Stimulated activated CD4-positive, alpha-beta T cell treated with anti-CD3 and anti-CD28 coated beads, Interleukin-1b, Interleukin-23, amount 100 ng/mL, for 24 hours (primary cell): Measurements from ENCODE around the gene PKD1L1.
"Not testable (repeated sequence)": the region's sequence is repeated elsewhere in the genome, so short reads cannot be mapped to it uniquely, and the experiment has no call there.

Source experiments
- DNase-seq, 4 experiments: peaks; one replicate each; pipeline ENCODE4 v3.0.0-alpha.2; 2020; ENCODE audit warnings: low read depth in 4 of 4, low spot score in 1 of 4

Gene PKD1L1

DNA sequence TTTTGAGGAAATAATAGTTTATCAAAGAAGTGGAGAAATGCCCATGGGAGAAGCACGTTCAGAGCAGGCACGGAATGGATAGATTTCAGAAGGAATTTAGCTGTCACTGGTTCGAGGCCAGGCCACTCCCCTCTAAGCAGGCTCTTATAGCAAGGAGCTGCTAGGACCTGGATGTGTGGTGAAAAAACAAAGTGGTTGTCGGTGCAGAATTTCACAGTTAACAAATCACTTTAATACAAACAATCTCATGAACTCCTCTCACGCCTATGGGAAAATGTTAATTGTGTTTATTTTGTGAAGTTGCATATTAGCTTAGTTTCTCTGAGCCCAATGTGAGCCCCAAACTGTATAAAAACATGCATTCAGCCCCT lies 176.3 kb downstream of the PKD1L1 start:
- DNase-seq, result no peak

DNA sequence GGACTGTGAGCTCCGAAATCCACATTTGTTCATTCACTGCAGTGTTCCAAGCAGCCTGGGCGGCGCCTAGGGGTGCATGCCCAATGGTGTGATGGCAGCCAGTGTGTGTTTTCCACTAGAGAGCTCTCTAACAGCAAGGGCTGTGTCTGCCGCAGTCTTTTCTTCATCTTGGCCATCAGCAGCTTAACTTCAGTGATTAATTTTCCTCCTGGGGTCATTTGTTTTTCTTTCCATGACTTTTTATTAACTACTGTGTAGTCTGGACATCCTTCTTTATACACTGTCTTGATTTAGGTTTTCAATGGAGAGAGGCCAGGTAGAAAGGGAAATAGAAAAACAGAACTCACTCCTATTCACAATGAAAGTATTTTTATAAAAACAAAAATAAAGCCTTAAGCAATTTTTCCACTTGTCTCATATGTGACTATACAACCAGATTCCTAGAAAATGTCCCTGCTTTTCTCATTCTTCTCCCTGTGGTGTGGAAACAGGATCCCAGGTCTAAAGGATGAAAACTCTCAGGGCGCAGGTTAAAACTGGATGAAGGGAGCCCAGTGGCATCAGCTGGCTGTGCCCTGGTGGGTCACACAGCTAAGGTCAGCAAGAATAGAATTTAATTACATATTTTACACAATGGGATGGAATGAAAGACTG lies 176.8 kb downstream of the PKD1L1 start:
- DNase-seq, result no peak

DNA sequence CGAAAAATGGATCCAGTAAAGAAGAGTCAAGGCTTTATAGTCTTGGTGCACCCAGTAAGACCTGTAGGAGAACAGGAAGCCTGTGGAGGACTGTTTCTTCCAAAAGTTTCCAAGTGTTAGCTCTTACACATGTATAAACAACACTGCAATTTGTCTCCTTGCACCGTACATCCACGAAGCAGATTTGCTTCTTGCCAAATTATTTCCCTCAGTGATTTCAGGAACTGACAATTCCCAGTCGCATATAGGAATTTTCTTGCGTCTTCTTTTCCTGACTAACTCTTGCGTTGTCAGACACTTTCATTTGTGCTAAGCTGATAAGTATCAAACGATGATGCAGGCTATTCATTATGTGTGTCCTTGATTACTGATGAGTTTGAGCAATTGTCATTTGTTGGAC lies 182.1 kb downstream of the PKD1L1 start:
- no peak for DNase-seq

DNA sequence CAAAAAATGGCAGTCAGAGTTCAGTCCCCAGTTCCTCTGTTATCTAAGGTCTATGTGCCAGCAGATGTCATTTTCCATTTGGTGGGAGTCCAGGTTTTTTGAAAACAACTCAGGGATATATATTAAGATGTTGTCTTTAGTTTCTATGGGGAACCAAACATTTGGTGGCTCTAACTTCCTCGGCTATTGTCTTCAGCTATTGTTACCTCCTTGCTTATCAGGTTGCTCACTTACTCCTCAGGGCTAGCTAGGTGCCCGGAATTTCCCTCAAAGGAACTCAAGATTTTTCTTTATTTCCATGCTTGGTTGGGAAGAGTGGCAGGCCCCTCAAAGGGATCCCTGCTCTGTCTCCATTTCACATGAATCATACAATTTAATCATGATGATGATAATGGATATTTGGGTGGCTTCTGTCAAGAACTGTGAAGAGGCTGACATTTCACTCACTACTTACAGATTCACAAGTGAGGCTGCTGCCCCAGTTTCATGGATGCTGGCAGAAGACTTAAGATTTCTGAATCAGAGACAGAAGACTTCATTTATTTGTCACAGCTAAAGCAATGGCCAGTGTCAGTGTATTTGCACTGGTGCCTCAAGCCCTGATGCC lies 182.8 kb downstream of the PKD1L1 start:
- DNase-seq, result no peak

DNA sequence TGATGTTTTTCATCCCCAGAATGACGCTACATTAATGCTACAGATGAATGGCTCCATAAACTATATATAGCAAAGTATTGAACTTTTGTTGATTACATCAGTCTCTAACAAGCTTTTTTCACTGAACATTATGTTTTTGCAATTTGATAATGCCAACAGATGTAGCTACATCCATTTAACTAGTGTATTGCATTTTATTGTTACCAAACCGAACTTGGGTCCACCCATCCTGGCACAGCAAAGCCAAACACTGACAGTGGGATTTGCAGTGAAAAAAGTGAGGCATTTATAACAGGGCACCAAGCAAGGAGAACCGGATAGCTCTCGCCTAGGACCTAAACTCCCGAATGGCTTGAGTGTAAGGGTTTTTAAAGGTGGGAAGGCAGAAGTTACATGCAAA lies 183.5 kb downstream of the PKD1L1 start:
- DNase-seq, result no peak

DNA sequence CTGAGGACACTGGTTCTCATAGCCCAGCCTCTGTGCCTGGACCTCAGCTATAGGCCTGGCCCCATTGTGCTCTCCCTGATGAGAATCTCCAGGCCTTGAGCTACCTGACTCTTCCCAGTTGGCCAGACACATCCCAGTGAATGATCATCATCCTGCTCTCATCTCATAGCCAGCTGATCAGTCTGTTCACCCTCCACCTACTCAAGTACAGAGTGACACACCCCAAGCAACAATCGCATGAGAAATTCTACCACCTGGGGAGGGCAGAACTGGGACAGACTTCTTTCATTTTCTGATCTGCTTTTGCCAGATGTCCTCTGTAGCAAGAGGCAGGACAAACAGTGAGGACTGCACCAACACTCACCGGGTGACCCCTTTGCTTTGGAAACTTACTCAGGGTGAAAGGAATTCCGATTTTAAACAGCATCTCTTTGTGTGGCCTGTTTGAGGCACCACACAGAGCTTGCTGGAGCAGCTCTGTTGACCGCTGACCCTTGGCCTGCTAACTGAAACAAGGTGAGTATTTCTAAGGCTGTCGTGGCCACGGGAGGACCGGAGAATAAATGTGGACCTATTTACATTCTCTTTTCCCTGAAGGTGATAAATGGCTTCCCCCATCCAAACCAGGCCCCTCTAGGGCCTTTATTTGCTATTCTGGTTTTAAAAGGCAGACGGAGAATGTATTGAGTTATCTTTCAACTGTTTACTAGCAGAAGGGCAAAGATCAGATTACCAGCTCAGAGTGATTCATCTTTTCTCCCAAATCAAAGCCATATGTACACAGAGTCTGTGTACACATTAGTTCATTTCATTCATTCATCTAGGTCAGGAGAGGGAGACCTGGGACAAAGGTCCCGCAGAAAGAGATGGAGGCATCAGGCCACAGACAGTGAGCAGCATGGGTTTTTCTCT lies 184.9 kb downstream of the PKD1L1 start:
- DNase-seq, result no peak

DNA sequence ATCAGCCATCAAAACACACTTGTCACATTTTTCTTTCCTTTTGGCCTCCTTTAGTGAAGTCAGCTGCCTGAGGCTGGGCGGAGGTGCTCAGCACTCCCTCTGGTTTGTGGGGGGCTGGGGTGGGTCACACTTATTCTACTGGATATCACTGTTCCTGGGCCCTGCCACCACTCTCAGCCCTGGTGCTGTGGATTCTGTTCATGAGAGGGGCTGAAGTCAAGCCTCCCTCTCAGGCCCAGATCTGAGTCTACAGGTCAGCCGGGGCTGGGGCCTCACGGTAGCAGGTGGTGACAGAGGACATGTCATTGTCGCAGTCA lies 185.6 kb downstream of the PKD1L1 start:
- DNase-seq, result no peak

DNA sequence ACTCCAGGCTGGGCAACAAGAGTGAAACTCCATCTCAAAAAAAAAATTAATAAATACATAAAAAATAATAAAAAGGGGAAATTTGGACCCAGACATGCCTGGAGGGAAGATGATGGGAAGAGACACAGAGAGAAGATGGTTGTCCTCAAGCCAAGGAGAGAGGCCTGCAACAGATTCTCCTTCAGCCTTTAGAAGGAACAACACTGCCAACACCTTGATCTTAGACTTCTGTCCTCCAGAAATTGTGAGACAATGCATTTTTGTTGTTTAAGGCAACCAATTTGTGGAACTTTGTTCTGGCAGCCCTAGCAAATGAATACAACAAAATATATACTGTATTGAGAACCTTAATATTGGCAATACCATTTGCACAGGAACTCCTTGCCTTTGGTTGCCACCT lies 186.1 kb downstream of the PKD1L1 start:
- no peak for DNase-seq

DNA sequence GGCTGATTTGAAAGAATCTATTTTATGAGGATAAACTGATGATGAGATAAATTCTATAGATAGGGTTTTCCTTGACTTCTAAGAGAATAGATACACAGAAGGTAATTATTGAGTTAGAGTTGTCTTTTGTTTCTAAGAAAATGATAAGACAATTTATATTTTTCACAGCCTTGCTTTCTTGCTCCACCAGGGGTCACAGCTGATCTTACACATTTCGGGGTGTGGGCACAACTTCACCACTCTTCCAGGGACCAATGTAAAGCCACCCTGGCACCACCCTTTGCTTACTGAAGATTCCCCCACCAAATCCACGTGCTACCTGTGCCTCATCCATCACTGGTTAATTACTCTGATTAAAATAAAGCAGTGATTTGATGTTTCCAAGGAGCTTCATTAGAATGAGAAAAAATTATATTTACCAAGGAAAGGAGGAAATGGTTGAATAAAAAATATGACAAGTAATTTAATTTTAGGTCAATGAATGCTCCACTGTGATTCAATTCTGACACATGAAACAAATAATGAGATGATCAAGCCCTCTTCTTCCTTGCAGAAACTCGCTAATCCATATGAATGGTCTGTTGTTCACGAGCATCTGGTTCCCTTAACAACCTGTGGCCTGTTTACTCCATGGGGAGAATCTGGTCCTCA lies 189.1 kb downstream of the PKD1L1 start:
- no peak for DNase-seq

DNA sequence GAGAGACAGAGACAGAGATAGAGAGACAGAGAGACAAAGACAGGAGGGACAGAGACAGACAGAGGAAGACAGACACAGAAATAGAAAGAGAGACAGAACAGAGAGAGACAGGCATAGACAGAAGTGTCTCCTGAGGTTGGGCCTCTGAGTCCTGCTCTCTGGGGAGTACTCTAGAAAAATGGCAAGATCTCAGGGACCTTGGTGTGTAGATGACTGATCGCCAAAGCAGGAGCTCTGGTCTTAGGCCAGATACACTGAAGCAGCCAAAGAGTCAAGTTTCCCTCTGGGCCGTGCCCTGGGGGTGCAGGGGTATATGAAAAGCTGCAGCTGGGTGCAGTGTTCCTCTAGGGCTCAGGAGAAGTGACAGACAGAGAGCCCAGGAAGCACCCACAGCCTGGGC lies 189.7 kb downstream of the PKD1L1 start:
- DNase-seq, result no peak

DNA sequence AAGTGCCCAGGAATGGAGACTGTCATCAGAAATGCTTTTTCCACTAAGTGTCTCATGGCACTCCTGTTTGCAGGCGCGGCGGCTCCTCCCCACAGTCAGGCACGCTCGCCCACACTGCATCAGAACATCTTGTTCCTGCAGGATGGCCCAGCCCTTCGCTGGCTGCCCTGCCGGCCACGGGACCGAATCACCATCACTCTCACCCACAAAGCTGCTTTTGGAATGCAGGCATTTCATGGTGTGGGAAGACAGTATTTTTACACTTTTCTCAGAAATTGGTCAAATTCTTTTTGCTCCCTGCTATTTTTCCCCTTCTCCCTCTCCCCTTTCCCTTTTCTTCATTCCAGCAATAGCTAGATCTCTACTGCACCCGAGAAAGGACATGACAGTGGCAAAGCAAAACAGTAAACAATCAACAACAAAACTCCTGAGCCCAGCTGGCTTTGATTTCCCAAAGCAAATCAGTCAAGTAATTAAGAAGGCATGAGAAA lies 190.3 kb downstream of the PKD1L1 start:
- no peak for DNase-seq

DNA sequence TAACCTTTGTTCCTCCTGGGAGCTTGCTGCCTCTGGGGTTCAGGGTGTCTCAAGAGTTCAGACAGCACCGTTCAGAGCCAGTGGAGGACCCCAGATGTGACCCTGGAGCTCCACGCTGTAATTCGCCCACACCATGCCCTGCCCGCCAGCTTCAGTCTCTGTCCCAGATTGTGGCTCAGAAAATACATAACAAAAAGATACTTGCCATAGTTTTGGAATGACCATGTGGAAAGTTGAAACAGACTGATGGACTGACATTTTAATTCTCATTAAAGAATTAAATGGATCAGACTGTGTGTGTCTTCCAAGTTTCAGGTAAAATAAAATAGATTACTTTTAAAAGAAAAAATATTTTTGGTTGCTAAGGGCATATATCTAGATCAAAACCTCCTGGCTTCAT lies 191.6 kb downstream of the PKD1L1 start:
- DNase-seq, result no peak

DNA sequence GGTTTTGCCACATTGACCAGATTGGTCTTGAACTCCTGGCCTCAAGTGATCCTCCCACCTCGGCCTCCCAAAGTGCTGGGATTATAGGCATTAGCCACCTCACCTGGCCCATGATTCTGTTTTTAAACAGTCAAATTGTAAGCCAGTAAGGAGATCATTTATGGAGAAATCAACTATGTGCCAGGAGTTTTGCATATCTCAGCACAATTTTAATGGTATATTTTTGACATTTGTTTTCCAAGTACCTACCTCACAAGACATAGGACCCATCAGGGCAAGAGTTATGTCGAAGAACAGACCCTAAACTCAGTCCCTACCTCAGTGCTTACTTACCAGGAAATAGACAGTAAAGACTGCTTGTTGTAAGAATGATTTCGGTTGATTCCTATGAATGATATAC lies 193.0 kb downstream of the PKD1L1 start:
- DNase-seq, result no peak

DNA sequence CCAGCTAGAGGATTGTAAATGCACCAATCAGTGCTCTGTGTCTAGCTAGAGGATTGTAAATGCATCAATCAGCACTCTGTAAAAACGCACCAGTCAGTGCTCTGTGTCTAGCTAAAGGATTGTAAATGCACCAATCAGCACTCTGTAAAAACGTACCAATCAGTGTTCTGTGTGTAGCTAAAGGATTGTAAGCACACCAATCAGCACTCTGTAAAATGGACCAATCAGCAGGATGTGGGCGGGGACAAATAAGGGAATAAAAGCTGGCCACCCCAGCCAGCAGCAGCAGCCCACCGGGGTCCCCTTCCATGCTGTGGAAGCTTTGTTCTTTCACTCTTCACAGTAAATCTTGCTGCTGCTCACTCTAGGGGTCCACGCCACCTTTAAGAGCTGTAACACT lies 196.5 kb downstream of the PKD1L1 start:
- not testable (repeated sequence) for DNase-seq

DNA sequence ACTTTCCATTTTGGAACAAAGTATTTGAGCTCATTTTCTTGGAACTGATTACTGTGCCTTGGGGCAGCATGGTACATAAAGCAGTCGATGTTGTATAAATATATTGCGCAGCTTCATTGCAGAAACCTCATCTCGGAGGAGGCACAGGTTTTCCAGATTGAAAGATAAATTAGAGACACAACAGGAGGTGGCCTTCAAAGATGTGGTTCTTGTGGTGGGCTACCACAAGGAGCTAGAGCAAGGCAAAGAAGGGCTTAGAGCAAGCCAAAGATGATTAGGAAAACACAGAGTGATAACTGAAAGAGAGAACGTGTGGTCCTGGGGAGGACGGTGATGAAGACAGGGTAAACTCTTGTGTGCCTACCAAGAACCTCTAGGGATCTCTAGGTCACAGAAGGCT lies 197.2 kb downstream of the PKD1L1 start:
- no peak for DNase-seq

DNA sequence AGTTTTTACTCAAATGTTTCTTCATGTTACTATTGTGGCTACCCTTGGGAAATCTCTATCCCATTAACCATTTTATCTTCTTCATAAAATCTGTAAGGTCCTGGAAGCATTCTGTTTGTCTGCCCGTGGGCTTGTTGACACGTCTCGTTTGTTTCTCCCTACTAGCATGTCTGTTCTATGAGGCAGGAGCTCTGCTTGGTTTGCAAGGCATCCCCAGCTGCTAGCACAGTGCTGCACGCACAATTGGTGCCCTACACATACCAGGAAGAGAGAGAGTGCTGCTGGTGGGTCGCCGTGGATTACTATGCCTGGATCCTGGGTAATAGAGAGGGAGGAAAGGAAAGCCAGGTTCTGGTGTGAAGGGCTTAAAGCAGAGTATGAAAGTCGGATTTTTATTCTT lies 200.2 kb downstream of the PKD1L1 start:
- no peak for DNase-seq

DNA sequence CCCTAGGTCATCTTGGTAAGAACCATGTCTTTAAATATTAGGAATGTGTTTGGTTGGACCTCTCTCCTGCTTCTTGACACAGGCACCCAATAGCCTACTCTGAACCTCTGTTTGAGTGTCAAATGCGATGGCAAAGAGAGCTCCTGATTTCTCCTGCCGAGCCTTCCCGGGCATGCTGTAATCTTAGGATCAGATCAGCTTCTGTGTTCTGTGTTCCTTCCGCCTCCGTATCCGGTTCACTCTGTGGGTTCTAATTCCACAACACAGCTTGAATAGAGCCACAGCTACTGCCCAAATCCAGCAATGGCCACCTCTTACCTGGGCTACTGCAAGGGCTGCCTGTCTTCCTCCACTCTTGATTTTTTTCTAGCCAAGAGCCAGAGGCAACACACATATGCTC lies 201.1 kb downstream of the PKD1L1 start:
- no peak for DNase-seq

DNA sequence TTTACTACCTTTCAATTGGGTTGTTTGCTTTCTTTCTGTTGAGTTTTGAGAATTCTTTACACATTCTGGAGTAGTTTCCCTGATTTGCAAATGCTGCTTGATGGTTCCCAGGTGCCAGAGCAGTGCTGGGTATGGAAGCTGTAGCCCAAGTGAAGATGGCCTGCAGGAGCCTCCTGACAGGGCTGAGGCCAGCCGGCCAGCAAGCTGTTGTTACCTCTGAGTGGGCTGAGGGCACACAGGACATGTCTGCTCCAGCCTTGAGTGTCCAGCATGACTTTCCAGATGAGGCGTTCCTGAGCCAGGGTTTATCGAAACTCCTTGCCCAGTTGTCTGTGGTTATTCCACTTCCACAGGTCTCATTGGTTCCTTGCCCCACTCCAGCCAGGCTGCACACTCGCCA lies 201.8 kb downstream of the PKD1L1 start:
- DNase-seq, result no peak

DNA sequence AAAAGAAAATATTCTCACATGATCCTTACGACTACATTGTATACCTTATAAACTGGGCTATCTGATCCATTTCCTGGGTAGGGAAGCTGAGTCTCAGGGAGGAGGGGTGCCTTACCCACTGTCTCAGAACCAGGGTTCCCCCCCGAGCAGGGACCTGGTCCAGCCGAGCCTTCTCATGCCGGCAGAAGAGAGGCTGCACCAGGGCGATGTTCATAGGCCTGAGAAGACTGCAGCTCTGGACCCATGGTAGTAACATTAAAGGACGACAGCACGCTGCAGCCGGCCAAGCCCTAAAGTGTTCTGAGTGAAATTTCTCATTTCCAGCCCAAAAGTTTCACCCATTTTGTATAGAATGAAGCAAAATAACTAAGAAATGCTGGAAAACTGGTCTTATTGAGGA lies 203.4 kb downstream of the PKD1L1 start:
- no peak for DNase-seq

DNA sequence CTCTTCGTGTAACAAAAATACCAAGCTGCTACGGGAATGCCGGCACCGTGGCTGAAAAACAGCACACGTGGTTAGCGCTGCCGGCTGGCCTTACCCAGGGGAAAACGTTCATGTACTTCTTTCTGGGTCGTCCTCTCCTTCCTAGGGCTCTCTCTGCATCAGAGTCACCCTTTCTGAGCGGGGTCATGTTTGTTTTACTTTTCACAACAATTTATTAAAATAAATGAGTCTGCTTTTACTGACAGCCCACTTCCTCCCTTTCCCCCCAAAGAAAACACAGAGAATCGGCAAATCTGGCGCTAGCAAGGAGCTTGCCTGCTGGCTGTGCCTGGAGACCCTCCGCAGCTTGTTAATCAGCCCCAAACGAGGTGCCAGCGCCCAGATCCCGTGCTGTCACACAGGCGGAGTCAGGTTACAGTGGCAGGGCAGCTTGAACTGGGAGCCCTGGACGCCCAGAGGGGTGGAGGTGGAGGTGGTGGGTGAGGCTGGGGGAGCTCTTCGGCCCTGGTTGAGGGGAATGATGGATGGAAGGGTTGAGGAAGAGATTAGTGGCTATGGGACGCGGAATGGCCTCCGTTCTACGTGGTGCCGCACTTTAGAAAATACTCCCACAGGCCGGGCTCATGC lies 204.2 kb downstream of the PKD1L1 start:
- no peak for DNase-seq

DNA sequence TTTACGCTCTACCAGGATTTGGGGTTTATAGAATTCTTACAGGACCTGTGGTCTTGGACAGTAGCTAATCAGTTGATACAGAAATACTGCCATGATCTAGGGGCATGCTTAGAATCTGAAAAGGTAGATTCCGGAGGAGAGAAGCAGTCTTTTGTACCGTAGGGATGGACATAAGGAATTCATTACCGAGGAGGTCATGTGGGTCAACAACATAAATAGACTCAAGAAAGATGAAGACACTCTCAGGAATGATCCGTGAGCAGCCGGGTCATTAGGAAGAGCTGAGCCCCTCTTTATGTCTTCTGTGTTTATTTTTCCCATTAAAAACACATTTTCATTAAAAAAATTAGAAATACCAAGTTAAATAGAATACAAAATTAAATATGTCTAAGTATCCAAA lies 206.3 kb downstream of the PKD1L1 start:
- DNase-seq, result no peak
